NOMO-1 treated with DMSO at 0.1 percent for 48 hours (cell line): Measurements from ENCODE around the gene TMEM232.
"Not testable (repeated sequence)": the region's sequence is repeated elsewhere in the genome, so short reads cannot be mapped to it uniquely, and the experiment has no call there.

ENCODE experiments used
- DNase-seq: peaks from one replicate; lab custom pipeline; 2025; ENCODE audit not compliant: unreplicated experiment; lab: John Stamatoyannopoulos, UW

TMEM232 gene

DNA sequence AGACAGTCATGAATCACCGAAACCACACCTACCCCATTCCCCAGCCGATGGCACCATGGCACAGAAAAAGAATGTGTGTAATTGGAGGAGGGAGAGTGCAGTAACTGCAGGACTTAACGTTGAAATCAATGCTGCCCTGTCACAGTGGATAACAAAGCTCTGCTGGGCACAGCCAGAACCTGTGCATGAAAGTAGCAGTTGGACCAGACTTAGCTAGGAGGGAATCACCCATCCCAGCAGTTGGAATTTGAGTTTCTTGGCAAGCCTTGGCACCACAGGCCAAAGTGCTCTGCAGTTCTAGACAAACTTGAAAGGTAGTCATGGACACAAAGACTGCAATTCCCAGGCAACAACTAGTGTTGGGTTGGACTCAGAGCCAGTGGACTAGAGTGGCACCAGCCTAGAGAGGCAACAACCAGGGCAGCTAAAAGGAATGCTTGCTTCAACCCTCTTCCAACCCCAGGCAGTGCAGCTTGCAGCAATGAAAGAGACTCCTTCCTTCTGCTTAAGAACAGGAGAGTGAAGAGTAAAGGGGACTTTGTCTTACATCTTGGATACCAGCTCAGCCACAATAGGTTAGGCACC, 19.1 kb downstream of the TMEM232 start:
- DNase-seq: no peak

DNA sequence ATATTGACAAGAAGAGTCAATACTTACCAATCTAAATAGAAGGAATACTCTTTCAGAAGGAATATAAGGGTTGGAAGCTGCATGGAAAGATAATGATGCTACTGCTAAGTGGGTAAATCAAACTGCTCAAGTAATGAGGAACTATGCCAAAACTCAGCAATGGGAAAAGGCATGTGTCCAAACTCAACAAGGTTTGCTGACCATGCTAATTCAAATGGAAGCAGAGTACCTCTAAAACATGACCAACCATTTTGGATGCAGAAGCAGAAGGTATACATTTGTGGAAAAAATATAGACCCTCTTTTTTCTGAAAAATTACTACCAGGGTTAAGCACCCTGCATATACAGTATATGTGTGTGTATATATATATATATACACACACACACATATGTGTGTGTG, 21.1 kb downstream of the TMEM232 start:
- DNase-seq: no peak

DNA sequence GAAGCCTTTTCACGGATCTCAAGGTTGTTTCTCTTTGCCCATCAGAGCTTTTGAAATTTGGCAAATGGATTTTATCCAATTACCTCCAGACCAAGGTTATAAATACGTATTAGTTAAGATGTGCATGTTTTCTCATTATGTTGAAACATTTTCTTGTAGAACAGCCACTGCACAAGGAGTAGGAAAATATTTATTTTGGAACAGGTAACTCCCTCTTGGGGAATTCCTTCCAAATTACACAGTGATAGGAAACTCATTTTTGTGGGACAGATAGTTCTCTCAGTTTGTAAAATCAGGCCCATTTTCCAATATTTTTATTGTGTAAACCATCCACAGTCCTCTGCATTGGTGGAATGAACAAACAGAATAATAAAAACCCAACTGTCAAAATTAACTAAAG, 23.0 kb downstream of the TMEM232 start:
- no peak for DNase-seq

DNA sequence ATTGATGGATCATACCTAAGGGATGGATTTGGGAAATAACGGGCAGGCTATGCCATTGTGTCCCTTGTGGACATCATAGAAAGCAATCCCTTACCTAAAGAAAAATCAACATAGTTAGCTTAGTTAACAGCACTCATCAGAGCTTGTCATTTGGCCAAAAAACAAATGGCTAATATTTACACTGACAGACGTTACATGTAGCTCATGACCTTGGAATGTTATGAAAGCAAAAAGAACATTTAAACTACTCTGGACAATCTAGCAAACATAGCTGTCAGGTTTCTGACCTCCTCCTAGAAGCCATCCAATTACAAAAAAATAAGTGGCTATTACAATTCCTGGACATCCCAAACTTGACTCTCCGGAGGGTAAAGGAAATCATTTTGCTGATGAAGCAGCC, 23.8 kb downstream of the TMEM232 start:
- no peak for DNase-seq

DNA sequence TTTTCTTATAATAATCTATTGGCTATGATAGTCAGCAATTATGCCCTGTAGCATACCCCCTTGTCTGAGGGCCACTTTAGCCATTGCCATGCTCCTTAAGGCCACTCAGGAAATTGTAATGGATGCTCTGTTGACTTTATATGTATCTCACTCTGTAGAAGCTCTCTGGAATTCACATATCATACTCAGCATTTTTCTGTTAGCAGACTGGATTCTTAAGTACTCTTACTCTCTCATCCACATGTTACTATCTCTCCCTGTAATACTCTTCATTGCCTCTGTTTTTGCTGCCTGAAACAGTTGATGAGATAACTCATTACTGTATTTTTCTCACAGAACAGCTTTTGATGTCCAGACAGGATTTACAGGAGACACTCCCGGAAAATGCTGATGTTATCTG, 24.2 kb downstream of the TMEM232 start:
- no peak for DNase-seq

DNA sequence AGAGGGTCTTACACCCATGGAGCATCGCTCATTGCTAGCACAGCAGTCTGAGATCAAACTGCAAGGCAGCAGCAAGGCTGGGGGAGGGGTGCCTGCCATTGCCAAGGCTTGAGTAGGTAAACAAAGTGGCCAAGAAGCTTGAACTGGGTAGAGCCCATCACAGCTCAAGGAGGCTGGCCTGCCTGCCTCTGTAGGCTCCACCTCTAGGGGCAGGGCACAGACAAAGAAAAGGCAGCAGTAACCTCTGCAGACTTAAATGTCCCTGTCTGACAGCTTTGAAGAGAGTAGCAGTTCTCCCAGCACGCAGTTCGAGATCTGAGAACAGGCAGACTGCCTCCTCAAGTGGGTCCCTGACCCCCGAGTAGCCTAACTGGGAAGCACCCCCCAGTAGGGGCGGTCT, 33.8 kb downstream of the TMEM232 start:
- DNase-seq: not testable (repeated sequence)

DNA sequence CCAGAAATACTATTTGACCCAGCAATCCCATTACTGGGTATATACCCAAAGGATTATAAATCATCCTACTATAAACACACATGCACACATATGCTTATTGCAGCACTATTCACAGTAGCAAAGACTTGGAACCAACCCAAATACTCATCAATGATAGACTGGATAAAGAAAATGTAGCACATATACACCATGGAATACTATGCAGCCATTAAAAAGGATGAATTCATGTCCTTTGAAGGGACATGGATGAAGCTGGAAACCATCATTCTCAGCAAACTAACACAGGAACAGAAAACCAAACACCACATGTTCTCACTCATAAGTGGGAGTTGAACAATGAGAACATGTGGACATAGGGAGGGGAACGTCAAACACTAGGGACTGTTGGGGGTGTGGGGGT, 35.9 kb downstream of the TMEM232 start:
- DNase-seq: not testable (repeated sequence)

DNA sequence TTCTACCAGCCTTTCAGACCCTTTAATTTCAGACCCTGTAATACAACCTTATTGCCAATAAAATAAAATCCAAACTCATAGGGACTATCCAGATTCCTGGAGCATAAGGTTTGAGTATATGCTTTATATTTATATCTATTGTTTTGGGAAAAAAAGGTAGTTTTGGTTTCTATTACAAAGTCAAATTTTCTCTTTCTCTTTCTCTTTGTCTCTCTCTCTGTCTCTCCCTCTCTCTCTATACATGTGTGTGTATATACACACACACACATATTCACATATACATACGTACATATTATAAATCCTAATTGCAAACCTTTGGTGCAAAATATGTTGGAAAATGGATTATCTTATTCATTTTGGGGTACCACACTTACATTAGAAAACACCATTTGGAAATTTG, 39.0 kb downstream of the TMEM232 start:
- no peak for DNase-seq

DNA sequence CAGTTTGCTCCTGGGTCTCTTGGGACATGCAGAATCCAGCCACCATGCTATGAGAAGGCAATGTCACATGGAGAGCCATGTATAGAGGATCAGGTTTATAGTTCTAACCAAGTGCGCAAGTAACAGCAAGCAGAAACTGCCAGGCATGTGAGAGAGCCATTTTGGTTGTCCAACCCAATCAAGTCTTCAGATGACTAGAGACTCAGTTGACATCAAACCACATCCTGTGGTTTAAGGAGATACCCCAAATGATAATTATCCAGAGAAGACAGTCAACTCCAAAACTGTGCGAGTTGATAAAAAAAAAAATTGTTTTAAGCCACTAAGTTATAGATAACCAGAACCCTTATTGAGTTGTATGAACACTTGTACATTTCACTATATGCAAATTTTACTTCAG, 40.2 kb downstream of the TMEM232 start:
- no peak for DNase-seq

DNA sequence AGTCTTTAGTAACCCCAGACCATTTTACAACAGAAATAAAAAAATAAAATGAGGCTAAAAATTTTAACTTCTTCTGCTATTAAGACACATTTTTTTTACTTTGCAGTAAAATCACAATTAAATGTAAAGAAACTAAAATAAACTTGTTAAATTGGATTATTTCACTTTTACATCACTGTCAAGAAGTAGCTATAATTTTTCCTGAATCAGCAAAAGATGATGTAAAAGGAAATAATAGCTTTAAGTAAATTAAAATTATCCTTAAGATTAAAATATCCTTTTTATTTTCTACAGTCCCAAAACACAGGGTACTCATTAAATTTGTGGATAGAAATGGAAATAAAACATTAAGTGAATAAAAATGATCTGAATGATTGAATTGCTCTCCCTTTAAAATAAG, 44.5 kb downstream of the TMEM232 start:
- no peak for DNase-seq

DNA sequence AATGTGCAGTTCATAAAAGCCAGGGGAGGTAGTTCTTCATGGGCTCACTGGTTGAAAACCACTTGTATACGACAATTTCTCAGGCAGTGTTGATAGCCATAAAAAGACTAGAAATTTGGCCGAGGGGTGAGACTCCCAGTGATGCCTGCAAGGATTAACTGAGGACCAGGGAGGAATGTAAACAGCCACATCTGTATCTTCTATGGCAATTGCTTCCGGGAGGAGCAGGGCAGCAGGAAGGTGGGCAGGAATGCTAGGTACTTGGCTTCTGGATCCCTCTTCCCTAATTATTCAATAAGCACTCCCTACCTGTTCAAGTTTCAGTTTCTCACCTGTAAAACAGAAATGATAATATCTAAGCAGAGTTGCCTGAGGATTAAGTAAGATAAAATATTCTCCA, 45.4 kb downstream of the TMEM232 start:
- no peak for DNase-seq

DNA sequence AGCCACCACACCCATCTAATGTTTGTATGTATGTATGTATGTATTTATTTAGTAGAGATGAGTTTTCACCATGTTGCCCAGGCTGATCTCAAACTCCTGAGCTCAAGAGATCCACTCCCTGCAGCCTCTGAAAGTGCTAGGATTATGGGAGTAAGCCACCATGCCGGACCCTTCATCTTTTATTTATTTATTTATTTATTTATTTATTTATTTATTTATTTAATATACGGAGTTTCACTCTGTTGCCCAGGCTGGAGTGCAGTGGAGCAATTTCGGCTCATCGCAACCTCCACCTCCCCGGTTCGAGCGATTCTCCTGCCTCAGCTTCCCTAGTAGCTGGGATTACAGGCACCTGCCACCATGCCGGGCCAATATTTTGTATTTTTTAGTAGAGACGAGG, 49.9 kb downstream of the TMEM232 start:
- DNase-seq: not testable (repeated sequence)

DNA sequence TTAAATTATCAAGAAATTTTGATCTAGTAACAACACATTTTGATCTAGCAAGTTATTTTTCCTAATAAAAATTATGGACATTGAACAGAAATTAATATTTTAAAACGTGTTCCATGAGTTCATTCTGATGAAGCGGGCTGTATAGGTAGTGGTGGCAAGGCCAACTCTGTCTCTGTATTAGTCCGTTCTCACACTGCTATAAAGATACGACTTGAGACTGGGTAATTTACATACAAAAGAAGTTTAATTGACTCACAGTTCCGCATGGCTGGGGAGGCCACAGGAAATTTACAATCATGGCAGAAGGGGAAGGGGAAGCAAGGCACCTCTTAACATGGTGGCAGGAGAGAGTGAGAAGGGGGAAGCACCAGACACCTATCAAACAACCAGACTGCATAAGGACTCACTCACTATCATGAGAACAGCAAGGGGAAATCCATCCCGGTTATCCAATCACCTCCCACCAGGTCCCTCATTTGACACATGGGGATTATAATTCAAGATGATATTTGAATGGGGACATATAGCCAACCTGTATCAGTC, 61.2 kb downstream of the TMEM232 start:
- peak; percentile 26 for DNase-seq

DNA sequence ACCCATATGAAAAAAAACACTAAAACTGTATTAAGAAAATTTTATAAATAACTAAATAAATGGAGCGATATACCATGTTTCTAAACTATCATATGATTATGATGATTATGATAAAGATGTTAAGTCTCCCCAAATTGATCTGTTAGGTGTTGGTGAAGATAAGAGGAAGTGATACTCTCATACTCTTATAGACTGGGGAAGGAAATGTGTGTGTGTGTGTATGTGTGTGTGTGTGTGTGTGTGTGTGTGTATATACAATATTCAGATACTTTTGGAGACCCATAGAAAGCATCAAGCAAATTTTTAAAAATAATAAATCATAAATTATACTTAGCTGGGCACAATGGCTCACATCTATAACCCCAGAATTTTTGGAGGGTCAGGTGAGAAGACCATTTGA, 62.9 kb downstream of the TMEM232 start:
- DNase-seq: peak; percentile 38

DNA sequence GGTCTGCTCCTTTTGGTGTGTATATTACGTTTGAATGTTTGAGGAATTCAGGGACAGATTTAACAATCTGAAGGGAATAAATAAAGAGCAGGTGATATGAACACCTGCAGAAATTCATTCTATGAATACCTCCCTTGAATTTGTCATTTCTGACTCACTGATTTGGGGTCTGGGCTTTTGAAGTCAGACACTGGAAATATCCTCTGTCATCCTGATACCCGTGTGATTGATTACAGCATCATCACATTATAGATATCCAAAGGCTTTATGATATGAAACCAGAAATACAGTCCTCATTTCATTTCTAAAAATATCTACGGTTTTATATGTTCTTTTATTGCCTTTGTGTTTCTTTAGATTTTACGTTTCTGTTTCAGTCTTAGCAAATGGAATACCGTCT, 68.5 kb downstream of the TMEM232 start:
- DNase-seq: no peak

DNA sequence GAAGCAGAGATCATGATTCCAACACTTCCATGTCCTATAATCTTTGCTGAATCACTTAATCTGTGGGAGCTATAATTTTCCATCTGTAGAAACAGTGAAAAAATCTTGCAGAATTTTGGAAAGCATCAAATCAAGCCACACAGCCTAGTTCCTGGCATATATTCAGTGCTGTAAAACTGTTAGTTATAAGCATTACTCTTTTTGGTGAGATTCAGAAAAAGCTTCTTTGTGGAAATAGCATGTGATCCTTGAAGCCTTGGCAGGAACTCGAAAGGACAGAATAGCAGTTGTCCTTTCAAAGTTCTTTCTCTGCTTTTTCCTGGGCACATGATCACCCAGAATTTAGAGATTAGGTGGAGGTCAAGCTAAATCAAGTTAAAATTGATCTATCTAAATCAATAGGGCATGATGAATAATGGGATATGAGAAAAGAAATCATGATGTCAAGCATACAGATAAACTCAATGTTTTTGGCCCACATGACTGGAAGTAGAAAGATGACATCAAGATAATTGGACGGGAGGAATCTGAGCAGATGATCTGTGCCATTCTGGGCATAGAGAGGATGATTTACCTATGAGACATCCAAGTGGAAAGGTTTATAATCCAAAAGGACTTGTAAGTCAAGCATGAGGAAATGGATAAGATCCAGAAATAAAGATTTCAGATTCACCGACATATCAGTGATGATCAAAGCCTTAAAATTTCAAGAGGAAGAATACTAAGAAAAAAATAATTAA, 73.1 kb downstream of the TMEM232 start:
- no peak for DNase-seq

DNA sequence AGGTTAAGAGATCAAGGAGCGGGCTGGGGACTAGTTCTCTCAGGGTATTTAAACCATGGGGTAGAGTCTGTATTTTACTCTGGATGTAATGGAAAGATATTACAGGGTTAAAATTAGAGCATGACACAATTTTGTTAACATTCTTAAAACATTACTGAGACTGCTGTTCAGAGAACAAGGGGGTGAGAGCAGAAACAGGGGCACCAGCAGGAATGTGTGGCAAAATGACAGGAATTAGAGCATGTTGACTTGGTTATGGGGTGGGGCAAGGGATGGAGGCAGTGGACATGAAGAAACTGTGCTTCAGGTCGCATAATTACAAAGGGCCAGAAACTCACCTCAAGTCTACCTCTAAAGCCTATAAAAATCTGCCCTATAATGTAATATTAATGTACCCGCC, 75.0 kb downstream of the TMEM232 start:
- no peak for DNase-seq

DNA sequence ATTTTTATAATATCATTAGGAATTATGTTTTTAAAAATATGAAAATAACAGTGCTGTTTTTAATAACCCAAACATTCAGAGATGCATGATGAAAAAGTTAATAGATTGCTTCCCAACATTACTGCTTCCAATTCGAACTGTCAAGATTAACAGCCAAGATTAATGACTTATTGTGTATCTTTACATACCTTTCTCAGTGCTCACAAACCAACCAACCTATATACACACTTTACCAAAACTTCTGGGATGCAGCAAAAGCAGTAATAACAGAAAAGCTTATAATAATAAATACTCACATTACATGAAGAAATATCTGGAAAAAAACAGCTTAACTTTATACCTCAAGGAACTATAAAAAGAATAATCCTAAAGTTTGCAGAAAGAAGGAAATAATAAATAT, 82.1 kb downstream of the TMEM232 start:
- DNase-seq: no peak

DNA sequence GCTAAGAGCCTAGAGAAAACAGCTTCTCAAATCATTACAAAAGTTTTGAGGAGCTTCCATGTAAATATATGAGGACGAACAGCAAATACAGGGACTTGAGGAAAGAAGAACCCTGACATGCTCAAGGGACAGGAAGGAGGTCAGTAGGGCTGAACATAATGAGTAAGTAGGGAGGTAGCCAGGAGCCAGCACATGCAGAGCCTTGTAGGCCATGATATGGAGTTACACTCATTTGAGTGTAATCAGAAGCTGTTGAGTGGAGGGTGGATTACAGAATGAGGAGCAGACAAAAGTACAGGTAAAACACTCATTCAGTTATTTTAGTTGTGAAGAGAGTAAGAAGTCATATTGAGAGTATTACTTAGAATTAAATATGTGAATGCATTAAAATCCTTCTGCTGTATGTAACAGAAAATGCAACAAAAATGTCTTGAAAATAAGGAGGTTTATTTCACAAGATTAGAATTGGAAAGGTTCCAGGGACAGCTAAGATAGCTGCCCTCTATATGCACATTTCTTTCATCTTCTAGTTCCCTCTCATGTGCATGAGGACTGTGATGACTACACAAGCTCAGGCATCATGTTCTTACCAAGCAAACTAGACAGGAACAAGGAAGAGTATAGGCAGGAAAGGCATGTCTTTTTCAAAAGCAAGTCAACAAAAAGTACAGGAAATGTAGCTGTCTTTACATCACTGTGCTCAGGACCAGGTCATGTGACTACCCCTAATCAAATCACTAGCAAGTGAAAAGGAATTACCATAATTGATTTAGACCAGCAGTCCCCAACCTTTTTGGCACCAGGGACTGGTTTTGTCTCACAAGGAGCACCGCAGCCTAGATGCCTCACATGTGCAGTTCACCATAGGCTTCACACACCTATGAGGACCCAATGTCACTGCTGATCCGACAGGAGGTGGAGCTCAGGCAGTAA, 87.2 kb downstream of the TMEM232 start:
- DNase-seq: no peak

DNA sequence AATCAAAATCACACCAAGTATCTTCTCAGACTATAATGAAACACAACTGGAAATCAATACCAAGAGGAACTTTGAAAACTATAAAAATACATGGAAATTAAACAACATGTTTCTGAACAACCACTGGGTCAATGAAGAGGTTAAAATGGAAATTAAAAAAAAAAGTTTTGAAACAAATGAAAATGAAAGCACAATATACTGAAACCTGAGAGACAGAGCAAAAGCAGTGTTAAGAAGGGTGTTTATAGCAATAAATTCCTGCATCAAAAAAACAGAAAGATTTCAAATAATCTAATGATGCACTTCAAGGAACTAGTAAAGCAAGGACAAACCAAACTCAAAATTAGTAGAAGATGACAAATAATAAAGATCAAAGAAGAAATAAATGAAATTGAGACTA, 92.0 kb downstream of the TMEM232 start:
- DNase-seq: no peak

DNA sequence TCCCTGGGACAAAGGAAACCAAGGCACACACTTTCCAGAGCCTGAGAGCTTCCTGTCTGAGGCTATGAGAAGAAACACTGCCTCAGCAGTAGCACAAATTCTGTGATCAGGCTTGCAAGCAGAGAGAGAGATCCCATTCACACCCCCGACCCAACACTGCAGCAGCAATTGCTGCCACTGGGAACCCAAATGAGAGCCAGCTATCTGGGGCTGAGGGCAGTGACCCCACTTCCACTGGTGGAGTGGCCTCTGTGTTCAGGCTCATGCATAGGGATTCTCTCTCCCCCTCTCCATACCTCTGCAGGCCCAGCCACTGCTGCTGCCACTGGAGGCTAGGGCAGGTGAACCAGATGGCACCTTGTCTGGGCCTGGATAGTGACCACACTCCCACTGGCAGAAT, 95.2 kb downstream of the TMEM232 start:
- DNase-seq: no peak

DNA sequence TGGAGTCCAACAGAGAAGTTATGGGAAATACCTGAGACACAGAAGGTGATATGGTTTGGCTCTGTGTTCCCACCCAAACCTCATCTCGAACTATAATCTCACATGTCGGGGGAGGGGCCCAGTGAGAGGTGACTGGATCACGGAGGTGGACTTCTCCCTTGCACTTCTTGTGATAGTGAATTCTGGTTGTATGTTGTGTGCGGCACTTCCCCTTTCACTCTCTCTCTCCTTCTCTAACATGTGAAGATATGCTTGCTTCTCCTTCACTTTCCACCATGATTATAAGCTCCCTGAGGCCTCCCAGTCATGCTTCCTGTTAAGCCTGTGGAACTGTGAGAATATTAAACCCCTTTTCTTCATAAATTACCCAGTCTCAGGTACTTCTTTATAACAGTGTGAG, 96.1 kb downstream of the TMEM232 start:
- no peak for DNase-seq
